IMR-90 (cell line): ENCODE results near the gene FRMD3.

ENCODE experiments used
- CEBPB ChIP-seq: IDR thresholded peaks from 2 replicates; pipeline ENCODE4 v1.6.1; 2012; ENCODE audit warnings: low read depth, low read length, improper control_type of control experiment
- CTCF ChIP-seq: conservative IDR thresholded peaks from 2 replicates; pipeline ENCODE4 v1.5.1; 2012; ENCODE audit warnings: mild to moderate bottlenecking, low read depth, low read length, improper control_type of control experiment
- RAD21 ChIP-seq: IDR thresholded peaks from 2 replicates; pipeline ENCODE4 v1.6.1; 2012; ENCODE audit warnings: low read length, improper control_type of control experiment

GRCh38 chr9:83474631-83475030 lies 63.6 kb downstream of the FRMD3 start:
- TF ChIP-seq CEBPB (no peak), RAD21 (no peak), CTCF (no peak)
